RWPE2 (cell line): ENCODE measurements around the gene KRT13.

Experiments used
- ATAC-seq: fragments of 200-7000 bp; cut with Tn5 transposase; 3 replicates; pipeline ENCODE4 v1.9.1; 2021; ENCODE audit warnings: low read depth
- DNase-seq: peaks from one replicate; pipeline ENCODE4 v3.0.0-alpha.2; 2020; ENCODE audit warnings: low spot score
- H3K27ac ChIP-seq: fragments of 450-650 bp; 2 replicates; pipeline ENCODE4 v1.5.1; 2017; ENCODE audit warnings: mild to moderate bottlenecking; ENCODE audit not compliant: poor library complexity, severe bottlenecking
- H3K27me3 ChIP-seq: fragments of 250-450 bp; sonication (Bioruptor Pico); 2 replicates; pipeline ENCODE4 v1.5.1; 2021; ENCODE audit warnings: mild to moderate bottlenecking, moderate library complexity; ENCODE audit not compliant: insufficient read depth, poor library complexity, severe bottlenecking
- H3K36me3 ChIP-seq: fragments of 250-450 bp; sonication (Bioruptor Pico); 2 replicates; pipeline ENCODE4 v1.5.1; 2020; ENCODE audit warnings: low read depth, mild to moderate bottlenecking, moderate library complexity
- H3K4me1 ChIP-seq: fragments of 250-450 bp; sonication (Bioruptor Pico); 2 replicates; pipeline ENCODE4 v1.5.1; 2021; ENCODE audit warnings: mild to moderate bottlenecking, moderate library complexity; ENCODE audit not compliant: insufficient read depth, poor library complexity, severe bottlenecking
- H3K4me3 ChIP-seq: fragments of 250-450 bp; sonication (Bioruptor Pico); 2 replicates; pipeline ENCODE4 v1.5.1; 2021; ENCODE audit warnings: mild to moderate bottlenecking, moderate library complexity; ENCODE audit not compliant: severe bottlenecking
- H3K9me3 ChIP-seq: fragments of 250-450 bp; sonication (Bioruptor Pico); 2 replicates; pipeline ENCODE4 v1.5.1; 2021; ENCODE audit warnings: mild to moderate bottlenecking, moderate library complexity; ENCODE audit not compliant: severe bottlenecking
- TF ChIP-seq, protein P1 (sequence below): fragments of 450-650 bp; IDR thresholded peaks from one replicate; pipeline ENCODE4 v1.5.1; 2017; ENCODE audit warnings: mild to moderate bottlenecking, moderate library complexity; ENCODE audit not compliant: poor library complexity, severe bottlenecking

KRT13 gene

DNA sequence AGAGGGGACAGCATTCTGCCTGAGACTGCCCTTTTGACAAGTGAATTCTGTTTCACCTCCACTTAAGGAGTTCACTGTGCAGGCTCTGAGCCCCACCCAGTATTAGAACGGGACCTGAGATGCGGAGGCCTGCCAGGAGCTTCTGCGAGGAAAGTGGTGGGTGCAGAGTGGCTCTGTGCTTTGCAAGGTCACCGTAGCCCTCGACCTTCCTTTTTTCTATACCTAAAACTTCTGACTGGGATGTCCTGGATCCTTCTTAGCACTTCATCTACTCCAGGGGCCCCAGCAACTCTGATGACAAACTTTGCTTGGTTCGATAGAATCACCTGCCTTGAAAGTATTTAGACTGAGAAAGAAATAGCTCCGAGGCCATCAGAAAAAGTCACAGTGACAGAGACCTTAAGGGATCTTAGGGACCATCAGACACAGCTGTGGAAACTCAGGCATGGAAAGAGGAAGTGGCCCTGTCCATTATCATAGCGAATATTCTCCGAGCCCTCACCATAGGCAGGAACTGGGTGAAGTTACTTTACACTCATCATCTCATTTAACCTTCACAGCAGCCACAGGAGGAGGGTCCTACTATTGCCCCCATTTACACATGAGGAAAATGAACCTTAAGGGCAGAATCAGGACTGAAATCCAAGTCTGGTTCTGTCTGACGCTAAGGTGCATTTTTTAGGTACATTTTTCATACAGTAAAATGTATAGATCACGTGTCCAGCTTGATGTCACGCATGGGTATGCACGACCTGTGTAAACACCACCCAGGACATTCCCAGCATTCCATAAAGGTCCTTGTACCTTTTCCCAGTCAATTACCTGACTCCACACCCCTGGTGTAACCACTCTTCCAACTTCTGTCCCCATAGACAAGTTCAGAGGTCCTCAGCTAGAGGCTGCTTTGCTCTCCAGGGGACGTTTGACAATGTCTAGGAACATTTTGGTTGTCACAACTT lies 676 bp upstream of the KRT13 start:
- H3K4me3 ChIP-seq, result no peak overlapping the region
- peaks cover 19% of the 10 kb centered on the region for H3K4me1 ChIP-seq
- H3K27ac ChIP-seq, result peak overlapping the region; percentile 25
- TF ChIP-seq, protein P1, sequence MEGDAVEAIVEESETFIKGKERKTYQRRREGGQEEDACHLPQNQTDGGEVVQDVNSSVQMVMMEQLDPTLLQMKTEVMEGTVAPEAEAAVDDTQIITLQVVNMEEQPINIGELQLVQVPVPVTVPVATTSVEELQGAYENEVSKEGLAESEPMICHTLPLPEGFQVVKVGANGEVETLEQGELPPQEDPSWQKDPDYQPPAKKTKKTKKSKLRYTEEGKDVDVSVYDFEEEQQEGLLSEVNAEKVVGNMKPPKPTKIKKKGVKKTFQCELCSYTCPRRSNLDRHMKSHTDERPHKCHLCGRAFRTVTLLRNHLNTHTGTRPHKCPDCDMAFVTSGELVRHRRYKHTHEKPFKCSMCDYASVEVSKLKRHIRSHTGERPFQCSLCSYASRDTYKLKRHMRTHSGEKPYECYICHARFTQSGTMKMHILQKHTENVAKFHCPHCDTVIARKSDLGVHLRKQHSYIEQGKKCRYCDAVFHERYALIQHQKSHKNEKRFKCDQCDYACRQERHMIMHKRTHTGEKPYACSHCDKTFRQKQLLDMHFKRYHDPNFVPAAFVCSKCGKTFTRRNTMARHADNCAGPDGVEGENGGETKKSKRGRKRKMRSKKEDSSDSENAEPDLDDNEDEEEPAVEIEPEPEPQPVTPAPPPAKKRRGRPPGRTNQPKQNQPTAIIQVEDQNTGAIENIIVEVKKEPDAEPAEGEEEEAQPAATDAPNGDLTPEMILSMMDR, result no peak
- H3K36me3 ChIP-seq, result no peaks in the 10 kb centered on the region
- H3K9me3 ChIP-seq, result no peaks in the 10 kb centered on the region
- no peak for DNase-seq
- no peak for ATAC-seq
- H3K27me3 ChIP-seq, result no peaks in the 10 kb centered on the region

DNA sequence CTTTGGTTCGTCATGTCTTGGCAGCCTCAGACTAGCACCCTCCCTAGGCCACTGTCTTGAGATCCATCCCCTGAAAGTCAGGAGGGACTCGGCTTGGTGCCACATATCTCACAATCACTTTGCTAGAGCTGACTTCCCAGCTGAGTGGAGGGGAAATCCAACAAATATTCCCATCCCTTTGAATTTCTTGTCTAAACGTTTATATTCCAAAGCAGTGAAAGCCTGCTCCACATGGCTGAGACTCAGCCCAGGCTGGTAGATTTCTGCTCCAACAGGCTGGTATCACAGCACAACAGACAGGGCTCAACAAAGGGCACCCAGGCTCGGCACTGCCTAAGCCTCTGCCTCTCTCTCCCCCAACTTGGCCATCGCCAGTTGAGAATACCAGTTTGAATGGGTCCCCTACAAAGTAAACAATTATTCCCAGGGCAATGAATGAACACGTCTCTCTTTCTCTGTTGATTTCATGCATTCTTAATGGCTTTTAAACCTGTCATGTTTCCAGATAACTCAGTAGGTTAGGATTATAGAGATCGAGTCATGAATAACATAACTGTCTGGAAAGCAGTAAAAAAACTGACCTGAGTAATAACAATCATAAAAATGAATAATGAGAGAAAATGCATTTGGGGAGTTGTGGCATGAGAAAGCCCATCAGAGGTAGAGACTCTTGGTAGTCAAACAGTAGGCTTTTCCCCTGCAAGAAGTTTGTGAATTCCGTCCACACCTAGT lies 1.0 kb downstream of the KRT13 start:
- DNase-seq (no peak), ATAC-seq (no peak)
- H3K36me3 ChIP-seq, result no peaks in the 10 kb centered on the region
- TF ChIP-seq, protein P1, result no peak
- H3K4me1 ChIP-seq, result peaks cover 33% of the 10 kb centered on the region
- H3K9me3 ChIP-seq, result no peaks in the 10 kb centered on the region
- H3K27ac ChIP-seq, result no peak overlapping the region
- H3K27me3 ChIP-seq, result no peaks in the 10 kb centered on the region
- no peak overlapping the region for H3K4me3 ChIP-seq

DNA sequence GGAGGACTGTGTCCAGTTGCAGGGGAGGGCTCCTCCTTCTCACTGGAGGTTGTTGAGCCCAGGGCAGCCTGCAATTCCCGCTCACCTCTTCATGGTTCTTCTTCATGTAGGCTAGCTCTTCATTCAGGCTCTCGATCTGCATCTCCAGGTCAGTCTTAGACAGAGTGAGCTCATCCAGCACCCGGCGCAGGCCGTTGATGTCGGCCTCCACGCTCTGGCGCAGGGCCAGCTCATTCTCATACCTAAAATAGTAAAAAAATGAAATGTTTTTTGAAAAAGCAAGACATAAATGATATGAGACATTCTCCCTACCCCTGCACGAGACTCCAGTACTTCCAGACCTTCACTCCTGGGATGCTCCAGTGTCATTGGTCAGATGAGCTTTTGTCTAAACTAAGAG lies 2.2 kb downstream of the KRT13 start:
- Histone ChIP-seq H3K27ac (no peak overlapping the region), H3K4me1 (peaks cover 39% of the 10 kb centered on the region), H3K4me3 (no peak overlapping the region), H3K9me3 (no peaks in the 10 kb centered on the region), H3K36me3 (no peaks in the 10 kb centered on the region), H3K27me3 (no peaks in the 10 kb centered on the region)
- no peak for DNase-seq
- TF ChIP-seq, protein P1, result no peak
- no peak for ATAC-seq

DNA sequence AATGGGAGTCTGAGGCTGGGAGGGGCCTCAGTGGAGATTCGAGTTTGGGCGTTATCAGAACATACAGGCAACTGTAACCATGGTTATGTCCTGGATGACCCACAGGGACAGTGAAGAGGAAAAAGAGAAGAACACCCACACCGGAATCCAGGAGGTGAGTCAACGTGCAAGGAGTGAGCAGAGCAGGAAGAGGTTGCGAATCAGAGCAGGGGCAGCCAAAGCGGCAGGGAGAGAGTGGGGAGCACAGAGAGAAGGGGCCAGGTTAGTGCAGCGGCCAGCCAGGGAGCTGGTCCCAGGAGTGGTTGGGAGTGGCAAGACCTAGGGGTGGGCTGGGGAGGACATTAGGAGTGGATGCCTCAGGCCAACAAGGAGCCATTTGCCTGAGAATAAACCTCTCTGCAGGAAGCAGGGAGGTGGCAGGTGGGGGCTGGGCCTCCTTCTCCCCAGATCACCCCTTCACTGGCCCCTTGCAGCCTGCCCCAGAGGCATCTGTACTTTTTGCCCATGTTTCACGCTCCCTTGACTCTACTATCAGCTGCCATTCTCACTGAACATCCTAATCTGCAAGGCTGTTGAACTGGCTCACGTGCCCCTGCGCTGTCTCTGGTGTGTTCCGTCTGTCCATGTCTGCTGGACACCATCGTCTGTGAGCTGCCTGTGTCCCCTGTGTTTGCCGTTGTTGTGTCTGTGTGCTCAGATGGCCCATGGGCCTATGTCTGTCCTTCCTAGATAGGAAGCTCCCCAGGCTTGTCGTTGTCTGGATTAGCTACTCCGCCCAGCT lies 5.1 kb downstream of the KRT13 start:
- Histone ChIP-seq H3K27me3 (no peaks in the 10 kb centered on the region), H3K36me3 (no peaks in the 10 kb centered on the region), H3K9me3 (no peaks in the 10 kb centered on the region), H3K4me1 (peaks cover 23% of the 10 kb centered on the region), H3K4me3 (no peak overlapping the region), H3K27ac (peak overlapping the region; percentile 38)
- TF ChIP-seq, protein P1, result no peak
- ATAC-seq (peak; percentile 89), DNase-seq (no peak)
